Upper lobe of left lung (tissue), 6 donors: Measurements from ENCODE around the gene NPRL2. TPM values are rescaled to one million over a fixed set of nuclear protein-coding genes. Genes with fewer than 3 reads are reported as not detected.

Experiments
- ATAC-seq, 2 donors: fragments of 200-7000 bp; cut with Tn5 transposase; one replicate each; pipeline ENCODE4 v1.9.1; 2022; ENCODE audit warnings: mild to moderate bottlenecking in 2 of 2, moderate library complexity in 2 of 2; ENCODE audit not compliant: low FRiP score in 2 of 2
- DNase-seq, 2 donors: peaks; one replicate each; pipeline ENCODE4 v3.0.0-alpha.2; 2019 to 2020
- H3K27ac ChIP-seq, 4 donors: fragments of 200-600 bp; sonication (generic); one replicate each; pipeline ENCODE4 v1.5.1; 2016 to 2019
- H3K27me3 ChIP-seq, 4 donors: fragments of 200-600 bp; sonication (generic); one replicate each; pipeline ENCODE4 v1.5.1; 2017 to 2019
- H3K36me3 ChIP-seq, 4 donors: fragments of 200-600 bp; sonication (generic); one replicate each; pipeline ENCODE4 v1.5.1; 2016 to 2019
- H3K4me1 ChIP-seq, 4 donors: fragments of 200-600 bp; sonication (generic); one replicate each; pipeline ENCODE4 v1.5.1; 2018 to 2019
- H3K4me3 ChIP-seq, 4 donors: fragments of 200-600 bp; sonication (generic); one replicate each; pipeline ENCODE4 v1.5.1; 2017 to 2019; ENCODE audit warnings: mild to moderate bottlenecking in 2 of 4, moderate library complexity in 1 of 4
- H3K9me3 ChIP-seq, 4 donors: fragments of 200-600 bp; sonication (generic); one replicate each; pipeline ENCODE4 v1.5.1; 2018 to 2019
- EP300 ChIP-seq, 4 donors: sonication (generic); formaldehyde crosslinking; IDR thresholded peaks; one replicate each; pipeline ENCODE4 v1.5.1; 2017; ENCODE audit warnings: antibody characterized with exemption in 4 of 4, control low read depth in 2 of 4
- POLR2A ChIP-seq, 4 donors: fragments of 450-650 bp; IDR thresholded peaks; one replicate each; pipeline ENCODE4 v1.5.1; 2016 to 2017; ENCODE audit warnings: antibody characterized with exemption in 4 of 4, mild to moderate bottlenecking in 2 of 4
- POLR2AphosphoS5 ChIP-seq, 2 donors: sonication (generic); formaldehyde crosslinking; IDR thresholded peaks; one replicate each; pipeline ENCODE4 v1.5.1; 2017; ENCODE audit warnings: antibody characterized with exemption in 2 of 2
- WGBS, 2 donors: methylation state at CpG; one replicate each; pipeline ENCODE4 v1.1.5; 2017 to 2018; 5-methylcytosine and 5-hydroxymethylcytosine counted together
- total RNA-seq, 6 donors: library from RNA; depleted of rRNA in 4 of 6; stranded (reverse); fragments of >200 nt in 4 of 6; gene quantifications; one replicate each; pipeline versions ENCODE4 v1.1.0 to v1.2.1, GENCODE V29; 2016 to 2021
- TF ChIP-seq, protein P1 (sequence below), 6 experiments: fragments of 450-650 bp in 4 of 6; fragments of 200-600 bp in 2 of 6; sonication (generic) in 2 of 6; IDR thresholded peaks; one replicate each; pipeline ENCODE4 v1.5.1; 2016 to 2019; ENCODE audit warnings: antibody characterized with exemption in 6 of 6
- donor health status: DM: no; HTN: no; CAD: no; lungs with moderate emphysema.
- donor health status: DM: no; HTN: yes; CAD: no; lungs with severe emphysema.

The NPRL2 gene
- total RNA-seq, 6 donors from 2014 or later: 15.0 to 41.9 (median 17.3) TPM

DNA sequence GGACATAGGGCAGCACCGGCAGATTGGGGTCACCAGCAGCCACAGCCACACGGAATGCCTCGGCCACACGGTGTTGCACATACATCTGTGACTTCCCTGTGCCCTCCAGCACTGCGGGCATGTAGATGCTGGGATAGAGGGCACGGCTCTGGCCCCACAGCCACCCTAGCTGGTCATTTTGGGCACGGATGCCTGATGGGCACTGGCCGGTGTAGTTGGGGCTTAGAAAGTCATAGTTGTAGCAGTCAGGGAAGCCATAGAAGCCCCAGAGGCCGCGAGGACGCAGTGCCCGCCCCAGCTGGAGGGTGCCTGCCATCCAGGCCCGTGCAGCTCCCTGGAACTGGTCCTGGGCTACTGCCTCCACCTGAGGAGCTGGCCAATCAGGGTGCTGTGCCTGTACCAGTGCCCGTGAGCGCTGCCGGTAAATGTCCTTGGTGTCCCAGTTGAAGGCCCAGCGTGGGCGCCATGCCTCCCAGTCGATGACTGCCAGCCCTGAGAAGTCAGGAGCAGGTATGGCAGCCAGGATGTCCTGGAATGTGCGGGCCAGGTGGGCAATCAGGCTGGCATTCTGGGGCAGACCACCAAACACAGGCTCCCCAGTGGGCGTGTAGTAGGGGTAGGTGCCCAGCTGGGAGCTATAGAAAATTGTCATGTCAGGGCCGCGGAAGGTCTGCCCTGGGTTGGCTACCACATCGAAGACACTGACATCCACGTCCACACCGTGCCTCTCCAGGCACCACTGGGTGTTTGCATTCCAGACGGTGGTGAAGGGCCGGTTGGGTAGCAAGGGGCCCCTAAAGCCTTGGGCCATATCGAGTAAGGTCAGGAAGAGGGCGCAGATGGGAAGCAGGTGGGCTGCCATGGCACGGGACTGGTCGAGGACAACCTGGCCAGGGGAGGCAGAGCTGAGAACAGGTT is 48.2 kb downstream of the NPRL2 start:
- peak overlapping the region; percentile 70 to 93 (median 92) for H3K27ac ChIP-seq
- H3K27me3 ChIP-seq: no peaks in the 10 kb centered on the region
- peaks cover 0 to 16% (median 0%) of the 10 kb centered on the region in 4 donors for H3K36me3 ChIP-seq
- peaks cover 41 to 55% (median 52%) of the 10 kb centered on the region in 4 donors for H3K4me1 ChIP-seq
- H3K4me3 ChIP-seq: peak overlapping the region; percentile 28 to 86 (median 45)
- WGBS, 2 donors: 70 to 82% methylated on average over 20 to 32 of the region's 32 CpGs
- ATAC-seq: no peak
- TF ChIP-seq EP300 (IDR thresholded peaks at IDR 0.05) (no peak), POLR2A (IDR thresholded peaks at IDR 0.05) (no peak), POLR2AphosphoS5 (IDR thresholded peaks at IDR 0.05) (no peak)
- TF ChIP-seq, protein P1, sequence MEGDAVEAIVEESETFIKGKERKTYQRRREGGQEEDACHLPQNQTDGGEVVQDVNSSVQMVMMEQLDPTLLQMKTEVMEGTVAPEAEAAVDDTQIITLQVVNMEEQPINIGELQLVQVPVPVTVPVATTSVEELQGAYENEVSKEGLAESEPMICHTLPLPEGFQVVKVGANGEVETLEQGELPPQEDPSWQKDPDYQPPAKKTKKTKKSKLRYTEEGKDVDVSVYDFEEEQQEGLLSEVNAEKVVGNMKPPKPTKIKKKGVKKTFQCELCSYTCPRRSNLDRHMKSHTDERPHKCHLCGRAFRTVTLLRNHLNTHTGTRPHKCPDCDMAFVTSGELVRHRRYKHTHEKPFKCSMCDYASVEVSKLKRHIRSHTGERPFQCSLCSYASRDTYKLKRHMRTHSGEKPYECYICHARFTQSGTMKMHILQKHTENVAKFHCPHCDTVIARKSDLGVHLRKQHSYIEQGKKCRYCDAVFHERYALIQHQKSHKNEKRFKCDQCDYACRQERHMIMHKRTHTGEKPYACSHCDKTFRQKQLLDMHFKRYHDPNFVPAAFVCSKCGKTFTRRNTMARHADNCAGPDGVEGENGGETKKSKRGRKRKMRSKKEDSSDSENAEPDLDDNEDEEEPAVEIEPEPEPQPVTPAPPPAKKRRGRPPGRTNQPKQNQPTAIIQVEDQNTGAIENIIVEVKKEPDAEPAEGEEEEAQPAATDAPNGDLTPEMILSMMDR (IDR thresholded peaks at IDR 0.05): no peak
- H3K9me3 ChIP-seq: no peaks in the 10 kb centered on the region
- DNase-seq: peak in 1 of 2 donors; percentile 79

DNA sequence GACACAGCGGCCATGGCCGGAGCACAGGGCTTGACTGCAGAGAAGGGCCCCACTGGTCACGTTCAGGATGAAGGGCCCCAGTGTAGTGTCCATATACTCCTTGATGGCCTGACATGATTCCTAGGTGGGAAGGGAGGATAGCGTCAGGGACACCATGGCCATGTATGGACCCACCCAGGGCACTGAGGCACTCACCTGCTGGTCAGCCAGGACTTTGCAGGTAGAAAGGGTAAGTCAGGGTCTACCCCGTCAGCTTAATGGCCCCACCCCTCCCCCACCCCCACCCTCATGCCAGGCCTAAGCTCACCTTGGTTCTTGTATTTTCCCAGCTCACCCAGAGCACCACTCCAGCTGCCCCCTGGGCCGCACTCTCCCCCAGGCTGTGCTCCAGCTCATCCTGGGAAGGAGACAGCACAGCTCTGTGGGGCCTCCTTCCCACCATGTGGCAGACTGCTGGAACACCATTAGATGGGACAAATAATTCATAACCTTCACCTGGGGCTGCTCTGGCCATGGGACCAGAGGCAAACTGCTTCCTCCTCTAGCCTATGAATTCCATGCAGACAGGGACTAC is 49.8 kb downstream of the NPRL2 start:
- 82 to 89% methylated on average over 4 to 6 of the region's 6 CpGs for WGBS, 2 donors
- H3K4me1 ChIP-seq: peaks cover 41 to 55% (median 52%) of the 10 kb centered on the region in 4 donors
- peak overlapping the region in 1 of 4 donors; percentile 86 for H3K4me3 ChIP-seq
- peaks cover 0 to 13% (median 2%) of the 10 kb centered on the region in 4 donors for H3K36me3 ChIP-seq
- TF ChIP-seq, protein P1 (IDR thresholded peaks at IDR 0.05): no peak
- TF ChIP-seq POLR2AphosphoS5 (IDR thresholded peaks at IDR 0.05) (no peak), POLR2A (IDR thresholded peaks at IDR 0.05) (no peak), EP300 (IDR thresholded peaks at IDR 0.05) (no peak)
- no peak for ATAC-seq
- DNase-seq: no peak
- no peaks in the 10 kb centered on the region for H3K27me3 ChIP-seq
- H3K9me3 ChIP-seq: no peaks in the 10 kb centered on the region
- H3K27ac ChIP-seq: peak overlapping the region; percentile 85 to 93 (median 92)

DNA sequence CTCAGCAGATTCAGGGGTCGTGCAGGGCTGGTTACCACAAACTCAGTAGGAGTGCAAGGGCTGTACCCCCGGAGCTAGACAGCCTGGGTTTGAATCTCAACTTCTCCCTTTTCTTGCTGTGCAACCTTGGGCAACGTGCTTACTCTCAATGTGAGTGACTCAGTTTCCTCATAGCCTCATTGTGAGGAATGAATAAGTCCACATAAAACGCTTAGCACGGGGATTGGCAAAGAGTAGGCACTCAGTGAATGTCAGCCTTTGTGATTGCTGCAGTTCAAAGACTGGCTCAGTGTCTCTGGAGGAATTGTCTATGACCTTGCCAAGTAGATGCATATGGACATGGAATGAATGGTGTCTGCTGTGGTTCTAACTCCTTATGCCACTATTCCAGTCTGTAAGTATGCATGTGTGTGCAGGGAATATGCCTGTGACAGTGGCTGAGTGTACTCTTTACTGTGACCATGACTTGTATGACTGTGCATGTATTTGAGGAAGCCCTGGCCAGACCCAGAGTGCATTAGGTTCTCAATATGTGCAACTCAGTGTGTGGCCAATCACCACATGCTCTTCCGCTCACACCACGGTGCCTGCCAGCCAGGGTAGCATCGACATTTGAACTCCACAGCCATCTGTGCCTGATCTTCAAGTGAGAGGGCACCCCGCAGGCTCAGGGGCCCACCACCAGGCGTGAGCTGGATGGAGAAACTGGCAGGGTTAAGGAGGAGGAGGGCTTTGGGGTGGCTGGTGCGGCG is 50.5 kb downstream of the NPRL2 start:
- 44 to 49% methylated on average over 11 to 12 of the region's 12 CpGs for WGBS, 2 donors
- Histone ChIP-seq H3K27ac (peak overlapping the region; percentile 85 to 93 (median 92)), H3K4me3 (peak overlapping the region in 3 of 4 donors; percentile 55 to 86 (median 64)), H3K9me3 (no peaks in the 10 kb centered on the region), H3K4me1 (peaks cover 41 to 55% (median 52%) of the 10 kb centered on the region in 4 donors), H3K36me3 (peaks cover 0 to 13% (median 2%) of the 10 kb centered on the region in 4 donors), H3K27me3 (no peaks in the 10 kb centered on the region)
- peak; percentile 3 to 34 for ATAC-seq
- TF ChIP-seq, protein P1 (IDR thresholded peaks at IDR 0.05): peak in 2 of 6 experiments; percentile 2 to 8
- TF ChIP-seq POLR2A (IDR thresholded peaks at IDR 0.05): no peak
- peak in 1 of 2 donors; percentile 75 for DNase-seq

DNA sequence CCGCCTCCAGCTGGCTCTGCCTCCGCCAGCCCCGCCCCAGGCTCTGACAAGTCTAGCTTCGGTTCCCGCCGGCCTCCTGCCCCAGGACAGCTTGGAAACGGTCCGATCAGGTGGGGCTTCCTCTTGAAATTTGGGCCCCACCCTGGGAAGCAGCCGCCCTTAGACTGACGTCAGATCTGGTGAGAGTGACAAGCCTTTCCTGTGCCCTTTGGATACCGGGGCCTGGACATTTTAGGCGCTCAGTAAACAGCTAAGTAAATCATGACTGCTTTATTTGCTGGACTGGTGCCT is 51.0 kb downstream of the NPRL2 start:
- ATAC-seq (no peak), DNase-seq (no peak)
- whole genome bisulfite sequencing, 2 donors: 3% methylated on average over 12 of the region's 12 CpGs; no CpG with 5 or more reads in 1 of the 2 donors
- H3K9me3 ChIP-seq: no peaks in the 10 kb centered on the region
- TF ChIP-seq POLR2A (IDR thresholded peaks at IDR 0.05) (no peak), EP300 (IDR thresholded peaks at IDR 0.05) (peak in 3 of 4 donors; percentile 28 to 91 (median 86)), POLR2AphosphoS5 (IDR thresholded peaks at IDR 0.05) (peak; percentile 32 to 60)
- TF ChIP-seq, protein P1 (IDR thresholded peaks at IDR 0.05): no peak
- H3K27ac ChIP-seq: peak overlapping the region; percentile 85 to 93 (median 92)
- peaks cover 0 to 13% (median 2%) of the 10 kb centered on the region in 4 donors for H3K36me3 ChIP-seq
- H3K27me3 ChIP-seq: no peaks in the 10 kb centered on the region
- peaks cover 41 to 55% (median 52%) of the 10 kb centered on the region in 4 donors for H3K4me1 ChIP-seq
- peak overlapping the region in 3 of 4 donors; percentile 55 to 86 (median 64) for H3K4me3 ChIP-seq
